ENCODE results near the gene ATG101.

DNA sequence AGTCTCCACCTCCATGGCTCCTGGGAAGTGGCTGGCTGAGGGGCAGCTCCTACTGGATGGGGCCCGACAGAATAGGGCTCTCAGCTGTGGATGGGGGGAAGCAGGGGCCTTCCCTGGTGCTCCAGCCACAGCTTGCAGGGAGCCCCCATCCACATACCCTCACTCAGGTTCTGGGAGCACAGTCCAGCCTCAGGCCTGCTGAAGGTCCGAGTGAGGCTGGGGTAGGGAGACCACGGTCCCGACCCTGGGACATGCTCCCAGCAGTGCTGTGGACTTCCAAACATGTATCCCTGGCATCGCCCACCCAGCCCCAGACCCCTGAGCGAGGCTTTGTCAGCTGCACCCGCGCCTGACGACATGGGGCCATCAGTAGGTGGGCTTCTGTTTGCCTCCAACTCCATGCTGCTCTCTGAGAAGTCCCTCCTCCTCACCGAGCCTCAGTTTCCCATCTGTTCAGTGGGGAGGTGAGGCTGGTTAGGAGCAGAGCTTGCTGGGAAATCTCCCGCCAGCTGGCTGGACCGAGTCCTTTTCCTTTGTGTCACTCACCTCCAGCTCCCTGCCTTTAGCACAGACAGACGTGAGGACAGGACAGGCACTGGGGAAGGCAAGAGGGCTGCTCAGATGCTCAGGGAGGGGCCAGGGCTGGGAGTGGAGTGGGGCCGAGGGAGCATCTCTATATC is 9.1 kb upstream of the ATG101 start:
- TF ChIP-seq, protein P1, sequence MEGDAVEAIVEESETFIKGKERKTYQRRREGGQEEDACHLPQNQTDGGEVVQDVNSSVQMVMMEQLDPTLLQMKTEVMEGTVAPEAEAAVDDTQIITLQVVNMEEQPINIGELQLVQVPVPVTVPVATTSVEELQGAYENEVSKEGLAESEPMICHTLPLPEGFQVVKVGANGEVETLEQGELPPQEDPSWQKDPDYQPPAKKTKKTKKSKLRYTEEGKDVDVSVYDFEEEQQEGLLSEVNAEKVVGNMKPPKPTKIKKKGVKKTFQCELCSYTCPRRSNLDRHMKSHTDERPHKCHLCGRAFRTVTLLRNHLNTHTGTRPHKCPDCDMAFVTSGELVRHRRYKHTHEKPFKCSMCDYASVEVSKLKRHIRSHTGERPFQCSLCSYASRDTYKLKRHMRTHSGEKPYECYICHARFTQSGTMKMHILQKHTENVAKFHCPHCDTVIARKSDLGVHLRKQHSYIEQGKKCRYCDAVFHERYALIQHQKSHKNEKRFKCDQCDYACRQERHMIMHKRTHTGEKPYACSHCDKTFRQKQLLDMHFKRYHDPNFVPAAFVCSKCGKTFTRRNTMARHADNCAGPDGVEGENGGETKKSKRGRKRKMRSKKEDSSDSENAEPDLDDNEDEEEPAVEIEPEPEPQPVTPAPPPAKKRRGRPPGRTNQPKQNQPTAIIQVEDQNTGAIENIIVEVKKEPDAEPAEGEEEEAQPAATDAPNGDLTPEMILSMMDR (IDR thresholded peaks at IDR 0.05): no peak
- TF ChIP-seq POLR2AphosphoS5 (IDR thresholded peaks at IDR 0.05): no peak

All from esophagus muscularis mucosa (tissue), 3 donors.